ENCODE results near the gene WDR33.

WDR33 gene

GRCh38 chr2:127702395-127703009 lies 108.5 kb downstream of the WDR33 start:
- H2BK120ac ChIP-seq (ENCODE audit: low read depth, low read length): no peak overlapping the region
- no peak overlapping the region for H2AK5ac ChIP-seq (ENCODE audit: low read length, severe bottlenecking)
- H3K79me1 ChIP-seq (replicated peaks; ENCODE audit: low read length, poor library complexity, severe bottlenecking): peaks cover 16% of the 10 kb centered on the region
- H3K27me3 ChIP-seq (ENCODE audit: control insufficient read depth in 1 of 2, insufficient read depth in 1 of 2, low read length in 2 of 2): no peaks in the 10 kb centered on the region
- peaks cover 13% of the 10 kb centered on the region for H3K4me1 ChIP-seq (ENCODE audit: control insufficient read depth, insufficient read depth, low read depth, low read length)
- peak overlapping the region; percentile 91 to 98 for H3K18ac ChIP-seq (ENCODE audit: low read depth in 1 of 2, low read length in 2 of 2)
- peaks cover 12 to 21% of the 10 kb centered on the region in 2 experiments for H3K36me3 ChIP-seq (ENCODE audit: control insufficient read depth in 1 of 2, insufficient read depth in 2 of 2, low read depth in 1 of 2, low read length in 2 of 2)
- H3K23ac ChIP-seq (ENCODE audit: low read length in 2 of 2): peak overlapping the region; percentile 53 to 74
- peak overlapping the region; percentile 78 to 92 for H3K4me3 ChIP-seq (ENCODE audit: insufficient read depth in 1 of 2, low read depth in 1 of 2, low read length in 2 of 2)
- peak overlapping the region; percentile 95 for H3K9ac ChIP-seq (ENCODE audit: low read length)
- no peak overlapping the region for H2BK12ac ChIP-seq (ENCODE audit: low read length in 2 of 2)
- H3K14ac ChIP-seq (ENCODE audit: low read length in 2 of 2): no peak overlapping the region
- peak overlapping the region; percentile 67 to 86 for H3K4ac ChIP-seq (ENCODE audit: low read depth in 1 of 2, low read length in 2 of 2)
- no peak overlapping the region for H4K91ac ChIP-seq (ENCODE audit: low read length)
- WGBS: 70% methylated on average over 16 of the region's 19 CpGs
- DNase-seq: no peak
- peak overlapping the region; percentile 67 for H2BK15ac ChIP-seq (ENCODE audit: low read depth, poor library complexity, severe bottlenecking)
- H2AFZ ChIP-seq (ENCODE audit: low read depth, low read length): no peak overlapping the region
- no peak overlapping the region for H2BK5ac ChIP-seq (ENCODE audit: low read depth, low read length, poor library complexity, severe bottlenecking)
- H3K27ac ChIP-seq (ENCODE audit: low read length, poor library complexity, severe bottlenecking): peak overlapping the region; percentile 58
- peak overlapping the region; percentile 92 for H4K8ac ChIP-seq (ENCODE audit: low read length)
- peak overlapping the region; percentile 86 for H3K4me2 ChIP-seq (ENCODE audit: low read length, poor library complexity, severe bottlenecking)
- H3K9me3 ChIP-seq (ENCODE audit: control insufficient read depth, low read length): no peaks in the 10 kb centered on the region

- WGBS: under 1% methylated on average over 75 of the region's 108 CpGs
- Histone ChIP-seq H3K36me3 (ENCODE audit: control insufficient read depth in 1 of 2, insufficient read depth in 2 of 2, low read depth in 1 of 2, low read length in 2 of 2) (peaks cover 9 to 15% of the 10 kb centered on the region in 2 experiments), H3K9me3 (ENCODE audit: control insufficient read depth, low read length) (no peaks in the 10 kb centered on the region), H4K8ac (ENCODE audit: low read length) (peak overlapping the region; percentile 92), H2BK5ac (ENCODE audit: low read depth, low read length, poor library complexity, severe bottlenecking) (peak overlapping the region; percentile 87), H3K27me3 (ENCODE audit: control insufficient read depth in 1 of 2, insufficient read depth in 1 of 2, low read length in 2 of 2) (no peaks in the 10 kb centered on the region), H2AFZ (ENCODE audit: low read depth, low read length) (peak overlapping the region; percentile 67), H3K4me1 (ENCODE audit: control insufficient read depth, insufficient read depth, low read depth, low read length) (peaks cover 13% of the 10 kb centered on the region), H3K18ac (ENCODE audit: low read depth in 1 of 2, low read length in 2 of 2) (peak overlapping the region; percentile 91 to 98), H3K4me2 (ENCODE audit: low read length, poor library complexity, severe bottlenecking) (peak overlapping the region; percentile 86), H2AK5ac (ENCODE audit: low read length, severe bottlenecking) (no peak overlapping the region), H2BK12ac (ENCODE audit: low read length in 2 of 2) (peak overlapping the region in 1 of 2 experiments; percentile 74), H2BK15ac (ENCODE audit: low read depth, poor library complexity, severe bottlenecking) (peak overlapping the region; percentile 96), H3K14ac (ENCODE audit: low read length in 2 of 2) (peak overlapping the region in 1 of 2 experiments; percentile 94), H3K79me1 (replicated peaks; ENCODE audit: low read length, poor library complexity, severe bottlenecking) (peaks cover 16% of the 10 kb centered on the region), H3K23ac (ENCODE audit: low read length in 2 of 2) (peak overlapping the region; percentile 53 to 74), H2BK120ac (ENCODE audit: low read depth, low read length) (peak overlapping the region; percentile 91), H3K4me3 (ENCODE audit: insufficient read depth in 1 of 2, low read depth in 1 of 2, low read length in 2 of 2) (peak overlapping the region; percentile 78 to 92), H3K4ac (ENCODE audit: low read depth in 1 of 2, low read length in 2 of 2) (peak overlapping the region; percentile 67 to 86), H3K27ac (ENCODE audit: low read length, poor library complexity, severe bottlenecking) (peak overlapping the region; percentile 58), H3K9ac (ENCODE audit: low read length) (peak overlapping the region; percentile 95), H4K91ac (ENCODE audit: low read length) (peak overlapping the region; percentile 93)
- peak; percentile 82 for DNase-seq
These were observed 109.1 kb downstream of the WDR33 start for GRCh38 chr2:127701651-127702394.

GRCh38 chr2:127701193-127701650 lies 109.7 kb downstream of the WDR33 start, which contains the start of gene SFT2D3:
Gene SFT2D3, plus strand, starts transcription at chr2:127701497. Its CDS starts 32 bp downstream, at chr2:127701529.
- 0% methylated on average over 35 of the region's 44 CpGs for WGBS
- Histone ChIP-seq H3K18ac (ENCODE audit: low read depth in 1 of 2, low read length in 2 of 2) (peak within 1 kb of the TSS; percentile 91 to 98), H3K27me3 (ENCODE audit: control insufficient read depth in 1 of 2, insufficient read depth in 1 of 2, low read length in 2 of 2) (no peaks in the 10 kb centered on the region), H3K4me2 (ENCODE audit: low read length, poor library complexity, severe bottlenecking) (peak within 1 kb of the TSS; percentile 86), H3K9ac (ENCODE audit: low read length) (peak within 1 kb of the TSS; percentile 95), H2BK5ac (ENCODE audit: low read depth, low read length, poor library complexity, severe bottlenecking) (peak within 1 kb of the TSS; percentile 87), H3K27ac (ENCODE audit: low read length, poor library complexity, severe bottlenecking) (peak within 1 kb of the TSS; percentile 65), H4K8ac (ENCODE audit: low read length) (peak within 1 kb of the TSS; percentile 94), H3K4ac (ENCODE audit: low read depth in 1 of 2, low read length in 2 of 2) (peak within 1 kb of the TSS; percentile 67 to 86), H2BK12ac (ENCODE audit: low read length in 2 of 2) (peak within 1 kb of the TSS in 1 of 2 experiments; percentile 74), H3K9me3 (ENCODE audit: control insufficient read depth, low read length) (no peaks in the 10 kb centered on the region), H3K4me1 (ENCODE audit: control insufficient read depth, insufficient read depth, low read depth, low read length) (peaks cover 11% of the 10 kb centered on the region), H3K4me3 (ENCODE audit: insufficient read depth in 1 of 2, low read depth in 1 of 2, low read length in 2 of 2) (peak within 1 kb of the TSS; percentile 78 to 92), H2AFZ (ENCODE audit: low read depth, low read length) (peak within 1 kb of the TSS; percentile 67), H3K14ac (ENCODE audit: low read length in 2 of 2) (peak within 1 kb of the TSS in 1 of 2 experiments; percentile 94), H3K36me3 (ENCODE audit: control insufficient read depth in 1 of 2, insufficient read depth in 2 of 2, low read depth in 1 of 2, low read length in 2 of 2) (peaks cover 3 to 9% of the 10 kb centered on the region in 2 experiments), H4K91ac (ENCODE audit: low read length) (peak within 1 kb of the TSS; percentile 93), H2BK15ac (ENCODE audit: low read depth, poor library complexity, severe bottlenecking) (peak within 1 kb of the TSS; percentile 96), H3K23ac (ENCODE audit: low read length in 2 of 2) (peak within 1 kb of the TSS; percentile 53 to 74), H2BK120ac (ENCODE audit: low read depth, low read length) (peak within 1 kb of the TSS; percentile 91), H3K79me1 (replicated peaks; ENCODE audit: low read length, poor library complexity, severe bottlenecking) (peaks cover 11% of the 10 kb centered on the region), H2AK5ac (ENCODE audit: low read length, severe bottlenecking) (peak within 1 kb of the TSS; percentile 27)
- DNase-seq: peak; percentile 92

Measured in mesenchymal stem cell (in vitro differentiated cells and primary cell).